Mesodermal cell (in vitro differentiated cells): Measurements from ENCODE around the gene PRC1.
"Not testable (repeated sequence)": the region's sequence is repeated elsewhere in the genome, so short reads cannot be mapped to it uniquely, and the experiment has no call there.

Source experiments
- H3K27ac ChIP-seq: 2 replicates; pipeline ENCODE4 v1.7.0; 2013; ENCODE audit warnings: mild to moderate bottlenecking, low read depth, low read length, moderate library complexity; ENCODE audit not compliant: severe bottlenecking
- H3K36me3 ChIP-seq: 2 replicates; pipeline ENCODE4 v1.7.1; 2013; ENCODE audit warnings: mild to moderate bottlenecking, low read length, moderate library complexity; ENCODE audit not compliant: control insufficient read depth, insufficient read depth
- H3K4me1 ChIP-seq: one replicate; pipeline ENCODE4 v1.7.1; 2013; ENCODE audit warnings: mild to moderate bottlenecking, low read length; ENCODE audit not compliant: insufficient read depth, control insufficient read depth, poor library complexity, severe bottlenecking
- H3K4me3 ChIP-seq: 2 replicates; pipeline ENCODE4 v1.7.0; 2013; ENCODE audit warnings: low read length, control low read depth, mild to moderate bottlenecking; ENCODE audit not compliant: insufficient read depth, poor library complexity, severe bottlenecking; ENCODE audit errors: extremely low read depth
- H3K9me3 ChIP-seq: 2 replicates; pipeline ENCODE4 v1.7.1; 2013; ENCODE audit warnings: mild to moderate bottlenecking, low read length, moderate library complexity; ENCODE audit not compliant: control insufficient read depth
- WGBS, 2 experiments: methylation state at CpG; one replicate each; pipeline ENCODE4 v1.1.5; 2013; ENCODE audit warnings: missing lambda C conversion rate in 2 of 2; ENCODE audit not compliant: insufficient coverage in 2 of 2; 5-methylcytosine and 5-hydroxymethylcytosine counted together

PRC1 gene

GRCh38 chr15:91021516-91022074 lies 27.3 kb upstream of the PRC1 start:
- Histone ChIP-seq H3K4me3 (peak overlapping the region; percentile 91), H3K4me1 (peaks cover 4% of the 10 kb centered on the region), H3K36me3 (peaks cover 14% of the 10 kb centered on the region), H3K9me3 (no peaks in the 10 kb centered on the region), H3K27ac (no peak overlapping the region)
- 3% methylated on average over 3 of the region's 4 CpGs; no CpG with 5 or more reads in 1 of the 2 experiments for WGBS, 2 experiments

DNA sequence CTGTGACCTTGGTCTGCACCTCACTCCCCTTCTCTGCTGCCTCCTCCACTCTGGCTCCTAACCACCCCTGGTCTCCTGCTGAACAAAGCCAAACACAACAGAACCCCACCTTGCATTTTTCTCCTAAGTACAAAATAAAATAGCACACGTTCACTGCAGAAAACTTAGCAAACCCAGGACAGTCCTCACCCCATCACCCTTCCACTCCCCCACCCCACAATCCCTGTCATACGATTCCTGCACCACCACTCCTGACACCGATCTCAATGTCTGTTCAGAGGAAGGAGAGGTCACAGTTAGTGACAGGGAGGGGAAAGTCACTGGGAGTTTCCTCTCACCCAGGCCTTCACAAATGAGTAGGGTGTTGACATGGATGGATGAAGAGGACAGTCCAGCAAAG lies 23.8 kb upstream of the PRC1 start:
- H3K27ac ChIP-seq: no peak overlapping the region
- H3K4me1 ChIP-seq: peaks cover 4% of the 10 kb centered on the region
- H3K9me3 ChIP-seq: no peaks in the 10 kb centered on the region
- H3K36me3 ChIP-seq: peaks cover 42% of the 10 kb centered on the region
- H3K4me3 ChIP-seq: no peak overlapping the region
- WGBS, 2 experiments: 100% methylated on average over 1 of the region's 3 CpGs

- WGBS, 2 experiments: 90 to 97% methylated on average over 5 of the region's 5 CpGs
Measured at GRCh38 chr15:91017716-91018115, 23.4 kb upstream of the PRC1 start.

DNA sequence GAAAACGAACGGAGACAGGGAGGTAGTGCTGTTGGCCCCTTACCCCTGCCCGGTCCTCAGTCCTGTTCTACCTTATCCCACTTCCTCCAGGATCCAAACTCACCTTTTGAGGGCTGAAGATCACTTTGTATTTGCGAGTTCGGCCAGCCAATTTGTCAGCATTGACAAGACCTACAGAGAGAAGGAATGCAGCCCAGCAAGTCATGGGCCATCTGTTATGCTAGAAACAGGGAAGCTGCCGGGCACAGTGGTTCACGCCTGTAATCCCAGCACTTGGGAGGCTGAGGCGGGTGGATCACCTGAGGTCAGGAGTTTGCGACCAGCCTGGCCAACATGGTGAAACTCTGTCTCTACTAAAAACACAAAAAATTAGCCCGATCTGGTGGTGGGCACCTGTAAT lies 19.4 kb upstream of the PRC1 start:
- not testable (repeated sequence) for H3K9me3 ChIP-seq, H3K4me3 ChIP-seq, H3K4me1 ChIP-seq, H3K27ac ChIP-seq
- peaks cover 70% of the 10 kb centered on the region for H3K36me3 ChIP-seq
- 89 to 96% methylated on average over 9 to 10 of the region's 10 CpGs for WGBS, 2 experiments

More at GRCh38 chr15:91017716-91018115, 23.4 kb upstream of the PRC1 start:
- Histone ChIP-seq H3K4me1 (peaks cover 4% of the 10 kb centered on the region), H3K36me3 (peaks cover 47% of the 10 kb centered on the region), H3K9me3 (no peaks in the 10 kb centered on the region), H3K27ac (no peak overlapping the region), H3K4me3 (no peak overlapping the region)

- H3K9me3 ChIP-seq: no peaks in the 10 kb centered on the region
- whole genome bisulfite sequencing, 2 experiments: 91 to 100% methylated on average over 2 to 3 of the region's 3 CpGs
- no peaks in the 10 kb centered on the region for H3K4me1 ChIP-seq
- H3K27ac ChIP-seq: no peak overlapping the region
- H3K4me3 ChIP-seq: no peak overlapping the region
- H3K36me3 ChIP-seq: peaks cover 86% of the 10 kb centered on the region
Measured at GRCh38 chr15:91007266-91007665, 12.9 kb upstream of the PRC1 start.

- WGBS, 2 experiments: 94 to 100% methylated on average over 2 of the region's 3 CpGs
- H3K27ac ChIP-seq: no peak overlapping the region
- peaks cover 96% of the 10 kb centered on the region for H3K36me3 ChIP-seq
- H3K4me1 ChIP-seq: no peaks in the 10 kb centered on the region
- no peak overlapping the region for H3K4me3 ChIP-seq
- H3K9me3 ChIP-seq: no peaks in the 10 kb centered on the region
Measured at GRCh38 chr15:91001209-91001608, 6.9 kb upstream of the PRC1 start.

DNA sequence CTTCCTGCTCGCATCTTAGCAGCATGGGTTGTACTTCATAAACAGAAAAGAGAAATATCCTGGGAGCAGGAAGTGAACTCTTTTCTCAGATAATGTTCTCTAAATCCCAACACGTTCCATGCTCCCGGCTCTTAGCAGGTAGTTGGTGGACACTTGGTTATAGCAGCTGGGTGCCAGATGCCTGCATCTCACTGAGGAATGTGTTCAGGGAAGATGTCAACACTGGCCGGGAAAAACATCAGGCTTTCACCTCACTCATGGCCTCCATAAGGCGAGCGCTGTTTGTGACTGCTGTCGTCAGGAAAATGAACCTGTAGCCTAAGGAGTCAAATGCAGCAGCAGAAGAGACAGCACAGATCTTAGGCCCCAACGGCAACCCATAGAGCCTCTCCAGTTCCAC lies 4.4 kb upstream of the PRC1 start:
- Histone ChIP-seq H3K4me1 (no peaks in the 10 kb centered on the region), H3K27ac (no peak overlapping the region), H3K9me3 (no peaks in the 10 kb centered on the region), H3K36me3 (peaks cover 71% of the 10 kb centered on the region), H3K4me3 (no peak overlapping the region)
- 96 to 97% methylated on average over 6 to 8 of the region's 8 CpGs for WGBS, 2 experiments

DNA sequence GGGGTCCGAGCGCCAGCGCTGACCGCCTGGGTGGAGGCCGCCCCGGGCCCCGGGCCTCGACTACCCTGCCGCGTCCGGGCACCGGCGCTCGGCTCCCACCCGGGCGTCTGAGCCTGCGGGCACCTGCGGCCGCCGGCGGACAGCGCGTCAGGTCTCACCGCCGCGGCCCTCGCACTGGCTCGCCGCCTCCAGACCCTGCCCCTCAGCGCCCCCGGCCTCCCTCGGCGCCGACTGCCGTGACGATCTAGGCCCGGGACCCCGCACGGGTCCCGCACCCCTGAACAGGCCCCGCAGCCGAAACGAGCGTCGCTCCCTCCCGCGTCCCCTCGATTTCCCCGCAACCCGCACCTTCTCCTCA lies 297 bp downstream of the PRC1 start:
- Histone ChIP-seq H3K9me3 (no peaks in the 10 kb centered on the region), H3K4me3 (peak overlapping the region; percentile 93), H3K4me1 (no peaks in the 10 kb centered on the region), H3K36me3 (peaks cover 25% of the 10 kb centered on the region), H3K27ac (peak overlapping the region; percentile 92)
- WGBS, 2 experiments: 0% methylated on average over 28 to 49 of the region's 50 CpGs

DNA sequence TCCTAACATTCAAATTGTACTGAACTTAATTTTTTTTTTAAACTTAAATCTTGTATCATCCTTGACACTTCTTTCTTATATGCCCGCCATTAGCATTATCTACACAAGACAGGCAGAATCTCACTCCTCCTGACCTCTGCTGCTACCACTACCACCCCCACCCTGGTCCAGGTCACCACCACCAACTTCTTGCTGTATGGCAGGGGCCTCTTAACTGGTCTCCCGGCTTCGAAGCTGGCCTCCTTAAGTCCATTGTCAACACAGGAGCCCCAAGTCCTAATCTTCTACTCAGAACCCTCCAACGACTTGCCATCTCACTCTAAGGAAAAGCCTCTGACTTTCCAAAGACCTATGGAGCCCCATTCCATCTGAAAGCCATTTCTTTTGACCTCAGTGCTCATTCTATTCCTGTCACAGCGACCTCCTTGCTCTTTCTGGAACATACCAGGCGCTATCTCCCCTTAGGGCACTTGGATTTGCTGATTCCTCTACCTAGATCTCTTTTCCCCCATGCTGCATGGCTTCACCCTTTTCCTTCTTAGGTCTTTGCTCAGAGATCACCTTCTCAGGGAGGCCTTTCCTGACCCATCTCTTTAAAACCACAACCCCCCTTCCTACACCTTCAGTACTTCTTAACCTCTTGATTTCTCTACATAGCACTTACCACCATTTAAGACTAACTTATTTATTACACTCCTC lies 2.6 kb downstream of the PRC1 start:
- Histone ChIP-seq H3K4me3 (no peak overlapping the region), H3K9me3 (no peaks in the 10 kb centered on the region), H3K36me3 (peaks cover 4% of the 10 kb centered on the region), H3K4me1 (peaks cover 12% of the 10 kb centered on the region), H3K27ac (no peak overlapping the region)
- 94 to 100% methylated on average over 4 to 6 of the region's 6 CpGs for WGBS, 2 experiments

DNA sequence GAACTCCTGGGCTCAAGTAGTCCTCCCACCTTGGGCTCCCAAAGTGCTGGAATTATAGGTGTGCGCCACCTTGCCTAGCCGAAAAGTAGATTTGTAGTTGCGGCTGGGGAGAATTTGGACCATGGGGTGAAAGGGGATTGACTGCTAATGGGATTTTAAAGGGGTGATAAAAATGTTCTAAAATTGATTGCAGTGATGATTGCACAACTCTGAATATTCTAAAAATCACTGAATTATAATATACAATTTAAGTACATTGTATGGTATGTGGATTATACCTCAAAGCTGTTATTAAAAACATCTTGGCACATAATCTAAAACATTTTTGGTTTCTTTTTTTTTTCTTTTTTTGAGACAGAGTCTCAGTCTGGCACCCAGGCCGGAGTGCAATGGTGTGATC lies 3.9 kb downstream of the PRC1 start:
- Histone ChIP-seq H3K36me3 (peaks cover 9% of the 10 kb centered on the region), H3K9me3 (no peaks in the 10 kb centered on the region), H3K4me3 (no peak overlapping the region), H3K27ac (no peak overlapping the region), H3K4me1 (peaks cover 12% of the 10 kb centered on the region)
- 84 to 95% methylated on average over 2 of the region's 4 CpGs for WGBS, 2 experiments

DNA sequence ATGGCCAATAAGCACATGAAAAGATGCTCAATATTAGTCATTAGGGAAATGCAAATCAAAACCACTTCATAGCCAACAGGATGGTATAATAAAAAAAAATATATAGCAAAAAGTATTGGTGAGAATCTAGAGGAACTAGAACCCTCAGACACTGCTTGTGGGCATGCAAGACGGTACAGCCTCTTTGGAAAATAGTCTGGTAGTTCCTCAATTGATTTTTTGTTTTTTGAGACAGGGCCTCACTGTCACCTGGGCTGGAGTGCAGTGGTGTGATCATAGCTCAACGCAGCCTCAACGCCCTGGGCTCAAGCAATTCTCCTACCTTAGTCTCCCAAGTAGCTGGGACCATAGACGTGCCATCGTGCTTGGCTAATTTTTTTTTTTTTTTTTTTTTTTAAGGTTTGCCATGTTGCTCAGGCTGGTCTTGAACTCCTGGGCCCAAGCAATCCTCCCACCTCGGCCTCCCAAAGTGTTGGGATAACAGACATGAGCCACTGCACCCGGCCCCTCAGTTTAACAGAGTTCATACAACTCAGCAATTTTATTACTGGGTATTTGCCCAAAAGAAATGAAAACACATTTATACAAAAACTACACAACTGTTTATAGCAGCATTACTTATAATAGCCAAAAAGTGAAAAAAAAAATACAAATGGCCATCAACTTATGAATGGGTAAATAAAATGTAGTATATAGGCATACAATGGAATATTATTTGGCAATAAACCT lies 5.1 kb downstream of the PRC1 start:
- H3K9me3 ChIP-seq: no peaks in the 10 kb centered on the region
- H3K4me3 ChIP-seq: no peak overlapping the region
- peaks cover 12% of the 10 kb centered on the region for H3K4me1 ChIP-seq
- no peak overlapping the region for H3K27ac ChIP-seq
- 95 to 97% methylated on average over 5 of the region's 7 CpGs for WGBS, 2 experiments
- peaks cover 16% of the 10 kb centered on the region for H3K36me3 ChIP-seq
